ENCODE data around the gene KIAA0232.

- TF ChIP-seq EZH2phosphoT487 (IDR thresholded peaks at IDR 0.05; ENCODE audit: low read length) (no peak), EZH2 (optimal IDR thresholded peaks at IDR 0.05; ENCODE audit: low read depth, low read length) (no peak)
Measured at GRCh38 chr4:6742989-6743388, 39.5 kb upstream of the KIAA0232 start.
